Measurements from ENCODE around the gene AFTPH.

DNA sequence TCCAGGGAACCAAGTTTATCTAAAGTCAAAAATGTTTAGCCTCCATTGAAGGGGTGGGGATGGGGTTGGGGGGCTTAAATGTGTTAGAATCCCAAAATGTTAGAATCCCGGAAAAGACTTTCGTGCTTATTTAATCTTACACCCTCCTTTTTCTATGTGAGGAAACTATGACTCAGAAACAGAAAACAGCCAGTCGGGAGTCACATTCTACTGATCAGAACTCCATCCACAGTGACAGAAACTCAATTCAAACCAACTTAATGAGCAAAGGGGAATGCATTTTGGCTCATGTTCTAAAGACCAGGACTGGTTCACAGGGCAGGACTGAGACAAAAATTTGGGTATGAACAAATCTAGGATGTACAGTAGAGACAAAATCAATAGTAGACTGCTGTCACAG is 31.9 kb upstream of the AFTPH start:
- TF ChIP-seq RXRA (IDR thresholded peaks at IDR 0.05; ENCODE audit: borderline replicate concordance, low read depth) (no peak), TAF1 (IDR thresholded peaks at IDR 0.05; ENCODE audit: borderline replicate concordance, low read depth, low read length) (no peak)
- TF ChIP-seq, protein P1, sequence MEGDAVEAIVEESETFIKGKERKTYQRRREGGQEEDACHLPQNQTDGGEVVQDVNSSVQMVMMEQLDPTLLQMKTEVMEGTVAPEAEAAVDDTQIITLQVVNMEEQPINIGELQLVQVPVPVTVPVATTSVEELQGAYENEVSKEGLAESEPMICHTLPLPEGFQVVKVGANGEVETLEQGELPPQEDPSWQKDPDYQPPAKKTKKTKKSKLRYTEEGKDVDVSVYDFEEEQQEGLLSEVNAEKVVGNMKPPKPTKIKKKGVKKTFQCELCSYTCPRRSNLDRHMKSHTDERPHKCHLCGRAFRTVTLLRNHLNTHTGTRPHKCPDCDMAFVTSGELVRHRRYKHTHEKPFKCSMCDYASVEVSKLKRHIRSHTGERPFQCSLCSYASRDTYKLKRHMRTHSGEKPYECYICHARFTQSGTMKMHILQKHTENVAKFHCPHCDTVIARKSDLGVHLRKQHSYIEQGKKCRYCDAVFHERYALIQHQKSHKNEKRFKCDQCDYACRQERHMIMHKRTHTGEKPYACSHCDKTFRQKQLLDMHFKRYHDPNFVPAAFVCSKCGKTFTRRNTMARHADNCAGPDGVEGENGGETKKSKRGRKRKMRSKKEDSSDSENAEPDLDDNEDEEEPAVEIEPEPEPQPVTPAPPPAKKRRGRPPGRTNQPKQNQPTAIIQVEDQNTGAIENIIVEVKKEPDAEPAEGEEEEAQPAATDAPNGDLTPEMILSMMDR (IDR thresholded peaks at IDR 0.05): no peak
- TF ChIP-seq, protein P2, sequence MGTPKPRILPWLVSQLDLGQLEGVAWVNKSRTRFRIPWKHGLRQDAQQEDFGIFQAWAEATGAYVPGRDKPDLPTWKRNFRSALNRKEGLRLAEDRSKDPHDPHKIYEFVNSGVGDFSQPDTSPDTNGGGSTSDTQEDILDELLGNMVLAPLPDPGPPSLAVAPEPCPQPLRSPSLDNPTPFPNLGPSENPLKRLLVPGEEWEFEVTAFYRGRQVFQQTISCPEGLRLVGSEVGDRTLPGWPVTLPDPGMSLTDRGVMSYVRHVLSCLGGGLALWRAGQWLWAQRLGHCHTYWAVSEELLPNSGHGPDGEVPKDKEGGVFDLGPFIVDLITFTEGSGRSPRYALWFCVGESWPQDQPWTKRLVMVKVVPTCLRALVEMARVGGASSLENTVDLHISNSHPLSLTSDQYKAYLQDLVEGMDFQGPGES (IDR thresholded peaks at IDR 0.05; ENCODE audit: low read depth, low read length): no peak
